H1 (cell line): ENCODE results near the gene FAM90A1.
"Not testable (repeated sequence)": the region's sequence is repeated elsewhere in the genome, so short reads cannot be mapped to it uniquely, and the experiment has no call there.

Experiments used
- RAD21 ChIP-seq, 2 experiments: IDR thresholded peaks in 1 of 2; conservative IDR thresholded peaks in 1 of 2; 2 replicates each; pipeline ENCODE4 v1.6.1; 2011; ENCODE audit warnings: low read depth in 2 of 2, low read length in 2 of 2, improper control_type of control experiment in 1 of 2, inconsistent platforms in 1 of 2, mild to moderate bottlenecking in 1 of 2, moderate library complexity in 1 of 2
- TF ChIP-seq, protein P1 (sequence below), 3 experiments: IDR thresholded peaks; 1 replicate in 2 of 3; 2 replicates in 1 of 3; pipeline versions ENCODE4 v1.5.1 to v1.6.1; 2011; ENCODE audit warnings: low read length in 3 of 3, mild to moderate bottlenecking in 3 of 3, inconsistent platforms in 2 of 3, low read depth in 1 of 3, moderate library complexity in 1 of 3; ENCODE audit not compliant: insufficient read depth in 1 of 3; ENCODE audit errors: control extremely low read depth in 1 of 3

DNA sequence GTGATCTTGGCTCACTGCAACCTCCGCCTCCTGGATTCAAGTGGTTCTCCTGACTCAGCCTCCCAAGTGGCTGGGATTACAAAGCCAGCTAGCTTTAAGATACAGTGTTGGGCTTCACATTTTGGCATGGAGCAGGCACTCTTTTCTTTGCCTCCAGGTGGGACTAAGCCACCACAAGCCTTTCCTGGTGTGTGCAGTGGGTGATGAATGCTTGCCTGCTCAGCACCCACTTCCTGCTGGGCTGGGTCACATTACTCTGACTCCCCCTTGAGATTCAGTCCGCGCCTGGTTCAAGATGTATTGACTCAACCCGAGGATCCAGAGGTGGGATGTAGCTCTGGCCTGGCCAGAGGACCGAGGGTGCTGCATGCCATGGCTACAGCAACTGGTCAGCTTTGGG lies 28.9 kb upstream of the FAM90A1 start:
- not testable (repeated sequence) for TF ChIP-seq RAD21 (IDR thresholded peaks at IDR 0.05 in 1 of 2, conservative IDR thresholded peaks at IDR 0.05 in 1 of 2; ENCODE audit: low read depth in 2 of 2, low read length in 2 of 2)
- TF ChIP-seq, protein P1, sequence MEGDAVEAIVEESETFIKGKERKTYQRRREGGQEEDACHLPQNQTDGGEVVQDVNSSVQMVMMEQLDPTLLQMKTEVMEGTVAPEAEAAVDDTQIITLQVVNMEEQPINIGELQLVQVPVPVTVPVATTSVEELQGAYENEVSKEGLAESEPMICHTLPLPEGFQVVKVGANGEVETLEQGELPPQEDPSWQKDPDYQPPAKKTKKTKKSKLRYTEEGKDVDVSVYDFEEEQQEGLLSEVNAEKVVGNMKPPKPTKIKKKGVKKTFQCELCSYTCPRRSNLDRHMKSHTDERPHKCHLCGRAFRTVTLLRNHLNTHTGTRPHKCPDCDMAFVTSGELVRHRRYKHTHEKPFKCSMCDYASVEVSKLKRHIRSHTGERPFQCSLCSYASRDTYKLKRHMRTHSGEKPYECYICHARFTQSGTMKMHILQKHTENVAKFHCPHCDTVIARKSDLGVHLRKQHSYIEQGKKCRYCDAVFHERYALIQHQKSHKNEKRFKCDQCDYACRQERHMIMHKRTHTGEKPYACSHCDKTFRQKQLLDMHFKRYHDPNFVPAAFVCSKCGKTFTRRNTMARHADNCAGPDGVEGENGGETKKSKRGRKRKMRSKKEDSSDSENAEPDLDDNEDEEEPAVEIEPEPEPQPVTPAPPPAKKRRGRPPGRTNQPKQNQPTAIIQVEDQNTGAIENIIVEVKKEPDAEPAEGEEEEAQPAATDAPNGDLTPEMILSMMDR (IDR thresholded peaks at IDR 0.05; ENCODE audit: control extremely low read depth in 1 of 3, insufficient read depth in 1 of 3, low read depth in 1 of 3, low read length in 3 of 3) = not testable (repeated sequence)
